OCI-LY7 (cell line): Measurements from ENCODE around the gene IQGAP2.
A peak's percentile ranks its signal among the peaks of the same experiment; 100 is the strongest.

Experiments used
- EZH2phosphoT487 ChIP-seq: fragments of 200-600 bp; sonication (generic); IDR thresholded peaks from 2 replicates; pipeline ENCODE4 v1.6.1; 2018; ENCODE audit warnings: low read depth, borderline replicate concordance, mild to moderate bottlenecking, mixed run types, antibody characterized with exemption, low read length, moderate library complexity, mixed read lengths
- TF ChIP-seq, protein P1 (sequence below): fragments of 200-600 bp; sonication (generic); conservative IDR thresholded peaks from 2 replicates; pipeline ENCODE4 v1.5.1; 2014; ENCODE audit warnings: mild to moderate bottlenecking, antibody characterized with exemption, low read length, moderate library complexity, mixed read lengths

GRCh38 chr5:76746677-76747076 is 343.6 kb downstream of the IQGAP2 start:
- TF ChIP-seq, protein P1, sequence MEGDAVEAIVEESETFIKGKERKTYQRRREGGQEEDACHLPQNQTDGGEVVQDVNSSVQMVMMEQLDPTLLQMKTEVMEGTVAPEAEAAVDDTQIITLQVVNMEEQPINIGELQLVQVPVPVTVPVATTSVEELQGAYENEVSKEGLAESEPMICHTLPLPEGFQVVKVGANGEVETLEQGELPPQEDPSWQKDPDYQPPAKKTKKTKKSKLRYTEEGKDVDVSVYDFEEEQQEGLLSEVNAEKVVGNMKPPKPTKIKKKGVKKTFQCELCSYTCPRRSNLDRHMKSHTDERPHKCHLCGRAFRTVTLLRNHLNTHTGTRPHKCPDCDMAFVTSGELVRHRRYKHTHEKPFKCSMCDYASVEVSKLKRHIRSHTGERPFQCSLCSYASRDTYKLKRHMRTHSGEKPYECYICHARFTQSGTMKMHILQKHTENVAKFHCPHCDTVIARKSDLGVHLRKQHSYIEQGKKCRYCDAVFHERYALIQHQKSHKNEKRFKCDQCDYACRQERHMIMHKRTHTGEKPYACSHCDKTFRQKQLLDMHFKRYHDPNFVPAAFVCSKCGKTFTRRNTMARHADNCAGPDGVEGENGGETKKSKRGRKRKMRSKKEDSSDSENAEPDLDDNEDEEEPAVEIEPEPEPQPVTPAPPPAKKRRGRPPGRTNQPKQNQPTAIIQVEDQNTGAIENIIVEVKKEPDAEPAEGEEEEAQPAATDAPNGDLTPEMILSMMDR = peak; percentile 53
- TF ChIP-seq EZH2phosphoT487 = no peak
